Activated naive CD4-positive, alpha-beta T cell treated with anti-CD3 and anti-CD28 coated beads, Interleukin-2, amount 50 U/mL, for 72 hours (primary cell): ENCODE results near the gene GRPEL1. TPM values are rescaled to one million over a fixed set of nuclear protein-coding genes. Genes with fewer than 3 reads are reported as not detected.
"Not testable (repeated sequence)": the region's sequence is repeated elsewhere in the genome, so short reads cannot be mapped to it uniquely, and the experiment has no call there.

Experiments
- ATAC-seq, 2 donors: fragments of 150-1000 bp; cut with Tn5 transposase; 2 replicates each; pipeline ENCODE4 v1.10.0; 2021; ENCODE audit warnings: mild to moderate bottlenecking in 2 of 2, moderate library complexity in 2 of 2
- DNase-seq, 2 donors: peaks; one replicate each; pipeline ENCODE4 v3.0.0; 2021 to 2022; ENCODE audit warnings: low spot score in 2 of 2
- H3K27ac Mint-ChIP-seq, 2 donors: one replicate each; pipeline ENCODE4 v1.8.0; 2022; ENCODE audit warnings: mild to moderate bottlenecking in 2 of 2, mixed read lengths in 2 of 2
- H3K36me3 Mint-ChIP-seq, 2 donors: one replicate each; pipeline ENCODE4 v1.8.0; 2022; ENCODE audit warnings: mixed read lengths in 2 of 2
- H3K9me3 Mint-ChIP-seq, 2 donors: one replicate each; pipeline ENCODE4 v1.8.0; 2022; ENCODE audit warnings: mixed read lengths in 2 of 2
- total RNA-seq, 2 donors: library from RNA; stranded (reverse); gene quantifications; one replicate each; pipeline ENCODE4 v1.2.3, GENCODE V29; 2022

The GRPEL1 gene
- total RNA-seq: 10 to 100 TPM; 60.7 to 81.9 TPM

GRCh38 chr4:7067452-7068278 lies at the start of gene GRPEL1:
GRPEL1 (minus strand) TSS chr4:7068064; CDS start chr4:7068032, 32 bp downstream.
- peak within 1 kb of the TSS; percentile 90 to 98 for H3K27ac Mint-ChIP-seq
- DNase-seq (peak; percentile 99 to 100), ATAC-seq (peak; percentile 91 to 93)
- H3K9me3 Mint-ChIP-seq: no peaks in the 10 kb centered on the region
- peaks cover 21 to 41% of the 10 kb centered on the region in 2 donors for H3K36me3 Mint-ChIP-seq

GRCh38 chr4:7116705-7117104 lies 48.8 kb upstream of the GRPEL1 start:
- ATAC-seq: no peak
- Mint-ChIP-seq H3K36me3 (no peaks in the 10 kb centered on the region), H3K27ac (no peak overlapping the region), H3K9me3 (peaks cover 12 to 13% of the 10 kb centered on the region in 2 donors)
- DNase-seq: no peak

GRCh38 chr4:7115557-7116340 lies 47.9 kb upstream of the GRPEL1 start:
- Mint-ChIP-seq H3K9me3 (peaks cover 12 to 13% of the 10 kb centered on the region in 2 donors), H3K36me3 (no peaks in the 10 kb centered on the region), H3K27ac (no peak overlapping the region)
- DNase-seq (no peak), ATAC-seq (no peak)

GRCh38 chr4:7112656-7113055 lies 44.8 kb upstream of the GRPEL1 start:
- ATAC-seq: no peak
- DNase-seq: no peak
- no peaks in the 10 kb centered on the region for H3K36me3 Mint-ChIP-seq
- H3K9me3 Mint-ChIP-seq: peaks cover 2 to 6% of the 10 kb centered on the region in 2 donors
- no peak overlapping the region for H3K27ac Mint-ChIP-seq

GRCh38 chr4:7111441-7111840 lies 43.6 kb upstream of the GRPEL1 start:
- DNase-seq (no peak), ATAC-seq (no peak)
- Mint-ChIP-seq H3K9me3 (peaks cover 0 to 4% of the 10 kb centered on the region in 2 donors), H3K27ac (no peak overlapping the region), H3K36me3 (no peaks in the 10 kb centered on the region)

- H3K27ac Mint-ChIP-seq: no peak overlapping the region
- H3K9me3 Mint-ChIP-seq: peaks cover 0 to 4% of the 10 kb centered on the region in 2 donors
Observed at GRCh38 chr4:7110546-7110945, 42.7 kb upstream of the GRPEL1 start.

GRCh38 chr4:7109169-7109568 lies 41.3 kb upstream of the GRPEL1 start:
- no peak for ATAC-seq
- DNase-seq: no peak
- peaks cover 0 to 4% of the 10 kb centered on the region in 2 donors for H3K9me3 Mint-ChIP-seq
- no peaks in the 10 kb centered on the region for H3K36me3 Mint-ChIP-seq
- H3K27ac Mint-ChIP-seq: peak overlapping the region in 1 of 2 donors; percentile 8

More at GRCh38 chr4:7110546-7110945, 42.7 kb upstream of the GRPEL1 start:
- no peak for ATAC-seq
- H3K36me3 Mint-ChIP-seq: no peaks in the 10 kb centered on the region
- no peak for DNase-seq

GRCh38 chr4:7108660-7109059 lies 40.8 kb upstream of the GRPEL1 start:
- Mint-ChIP-seq H3K36me3 (no peaks in the 10 kb centered on the region), H3K27ac (no peak overlapping the region), H3K9me3 (peaks cover 0 to 4% of the 10 kb centered on the region in 2 donors)
- DNase-seq: no peak
- no peak for ATAC-seq

GRCh38 chr4:7108046-7108625 lies 40.3 kb upstream of the GRPEL1 start:
- Mint-ChIP-seq H3K27ac (no peak overlapping the region), H3K36me3 (no peaks in the 10 kb centered on the region), H3K9me3 (peaks cover 0 to 4% of the 10 kb centered on the region in 2 donors)
- DNase-seq (no peak), ATAC-seq (no peak)

GRCh38 chr4:7107166-7107905 lies 39.5 kb upstream of the GRPEL1 start:
- no peaks in the 10 kb centered on the region for H3K36me3 Mint-ChIP-seq
- H3K9me3 Mint-ChIP-seq: peaks cover 0 to 4% of the 10 kb centered on the region in 2 donors
- DNase-seq (no peak), ATAC-seq (no peak)
- no peak overlapping the region for H3K27ac Mint-ChIP-seq

GRCh38 chr4:7105276-7105675 lies 37.4 kb upstream of the GRPEL1 start:
- peaks cover 0 to 4% of the 10 kb centered on the region in 2 donors for H3K9me3 Mint-ChIP-seq
- DNase-seq (no peak), ATAC-seq (no peak)
- H3K27ac Mint-ChIP-seq: no peak overlapping the region
- H3K36me3 Mint-ChIP-seq: no peaks in the 10 kb centered on the region

- no peak for ATAC-seq
- H3K27ac Mint-ChIP-seq: no peak overlapping the region
- DNase-seq: no peak
- H3K9me3 Mint-ChIP-seq: no peaks in the 10 kb centered on the region
- H3K36me3 Mint-ChIP-seq: no peaks in the 10 kb centered on the region
Observed at GRCh38 chr4:7104366-7105031, 36.6 kb upstream of the GRPEL1 start.

- DNase-seq (peak in 1 of 2 donors; percentile 53), ATAC-seq (no peak)
- no peaks in the 10 kb centered on the region for H3K9me3 Mint-ChIP-seq
- H3K36me3 Mint-ChIP-seq: no peaks in the 10 kb centered on the region
- peak overlapping the region in 1 of 2 donors; percentile 82 for H3K27ac Mint-ChIP-seq
Observed at GRCh38 chr4:7103607-7104365, 35.9 kb upstream of the GRPEL1 start.

GRCh38 chr4:7103031-7103606 lies 35.3 kb upstream of the GRPEL1 start:
- DNase-seq: peak; percentile 79 to 84

GRCh38 chr4:7102516-7102909 lies 34.6 kb upstream of the GRPEL1 start:
- H3K36me3 Mint-ChIP-seq, DNase-seq, H3K9me3 Mint-ChIP-seq: not testable (repeated sequence)
- peak overlapping the region in 1 of 2 donors; percentile 82 for H3K27ac Mint-ChIP-seq
- ATAC-seq: peak in 1 of 2 donors; percentile 12

More at GRCh38 chr4:7103031-7103606, 35.3 kb upstream of the GRPEL1 start:
- ATAC-seq: peak; percentile 92 to 94
- H3K27ac Mint-ChIP-seq: peak overlapping the region; percentile 82 to 94
- H3K9me3 Mint-ChIP-seq: no peaks in the 10 kb centered on the region
- H3K36me3 Mint-ChIP-seq: no peaks in the 10 kb centered on the region
